NCI-H774 (cell line): Measurements from ENCODE around the gene MOB1B.
"Not testable (repeated sequence)": the region's sequence is repeated elsewhere in the genome, so short reads cannot be mapped to it uniquely, and the experiment has no call there.

Experiments used
- DNase-seq: peaks from one replicate; lab custom pipeline; 2025; lab: John Stamatoyannopoulos, UW

Gene MOB1B

DNA sequence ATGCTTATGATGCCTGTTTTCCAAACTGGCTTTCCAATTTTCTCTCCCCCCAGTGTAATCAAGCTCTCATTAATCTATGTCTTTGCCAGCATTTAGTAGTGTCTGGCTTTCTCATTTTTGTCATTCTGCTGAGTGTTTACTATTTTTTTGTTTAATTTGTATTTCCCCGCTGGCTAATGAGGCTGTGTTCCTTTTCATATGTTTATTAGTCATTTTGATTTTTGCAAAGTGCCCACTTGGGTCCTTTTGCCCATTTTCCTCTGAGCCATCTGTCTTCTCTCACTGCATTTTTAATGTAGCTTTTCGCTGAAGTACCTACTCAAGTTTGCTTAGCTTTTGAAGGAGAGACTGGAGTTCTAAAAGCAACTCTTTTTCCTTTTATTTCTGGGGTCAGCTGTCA lies 106.0 kb downstream of the MOB1B start:
- no peak for DNase-seq

DNA sequence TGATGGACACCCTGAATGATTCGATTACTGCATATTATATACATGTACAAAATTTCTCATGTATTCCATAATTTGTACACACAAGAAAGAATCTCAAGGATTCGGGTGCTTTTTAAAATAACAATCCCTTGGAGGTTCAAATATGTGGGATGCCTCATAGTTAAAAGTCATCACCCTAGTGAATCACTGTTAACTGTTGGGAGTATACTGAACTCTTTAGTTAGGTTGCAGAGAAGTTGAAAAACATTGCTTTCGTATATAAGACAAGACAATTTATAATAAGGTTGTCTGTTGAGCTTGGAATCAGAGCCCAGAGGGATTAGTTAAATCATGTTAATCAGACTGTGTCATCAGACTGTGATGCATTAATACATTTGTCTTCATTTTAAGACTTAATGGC lies 106.9 kb downstream of the MOB1B start:
- no peak for DNase-seq

DNA sequence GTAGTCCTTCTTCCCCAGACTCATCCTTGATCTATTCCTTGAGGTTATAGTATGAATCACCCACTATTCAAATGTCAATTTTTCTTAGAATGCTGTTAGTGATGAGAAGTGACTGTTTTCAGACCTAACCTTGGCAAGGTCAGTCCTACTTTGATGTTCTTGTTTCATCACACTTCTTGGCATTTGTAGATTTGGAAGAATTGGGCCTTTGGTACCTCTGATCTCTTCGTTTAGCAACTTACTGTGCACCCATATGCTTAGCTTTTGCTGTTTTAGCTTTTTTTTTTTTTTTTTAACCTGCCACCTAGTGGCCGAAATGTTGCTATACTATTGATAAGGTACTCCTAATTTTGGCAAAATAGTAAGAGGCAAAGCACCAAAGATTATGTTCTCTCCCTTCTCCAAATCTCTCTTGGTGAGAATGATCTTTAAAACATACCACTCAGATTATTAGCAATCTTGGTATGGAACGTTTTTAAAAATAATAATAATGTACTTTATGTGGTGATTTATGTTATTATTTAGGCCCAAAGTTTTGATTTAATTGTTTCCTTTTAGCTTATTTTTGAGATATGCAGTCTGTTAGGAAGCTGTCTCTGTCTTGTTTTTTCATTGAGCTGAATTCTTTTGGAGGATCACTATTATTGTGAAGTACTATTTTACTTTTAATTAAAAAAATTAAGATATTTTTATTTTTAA lies 107.9 kb downstream of the MOB1B start:
- peak; percentile 19 for DNase-seq

DNA sequence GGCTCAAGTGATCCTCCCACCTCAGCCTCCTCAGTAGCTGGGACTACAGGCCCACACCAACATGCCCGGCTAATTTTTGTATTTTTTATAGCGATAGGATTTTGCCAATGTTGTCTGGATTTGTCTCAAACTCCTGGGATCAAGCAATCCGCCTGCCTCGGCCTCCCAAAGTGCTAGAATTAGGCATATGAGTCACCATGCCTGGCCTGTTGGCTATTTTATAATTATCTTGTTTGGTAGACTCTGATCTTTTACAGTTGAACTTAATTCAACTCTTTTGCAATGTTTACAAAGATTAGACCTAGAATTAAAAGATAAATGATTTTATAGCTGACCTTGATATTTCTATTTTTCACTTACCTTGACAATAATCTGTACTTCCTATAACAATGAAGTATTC lies 109.3 kb downstream of the MOB1B start:
- DNase-seq = no peak

DNA sequence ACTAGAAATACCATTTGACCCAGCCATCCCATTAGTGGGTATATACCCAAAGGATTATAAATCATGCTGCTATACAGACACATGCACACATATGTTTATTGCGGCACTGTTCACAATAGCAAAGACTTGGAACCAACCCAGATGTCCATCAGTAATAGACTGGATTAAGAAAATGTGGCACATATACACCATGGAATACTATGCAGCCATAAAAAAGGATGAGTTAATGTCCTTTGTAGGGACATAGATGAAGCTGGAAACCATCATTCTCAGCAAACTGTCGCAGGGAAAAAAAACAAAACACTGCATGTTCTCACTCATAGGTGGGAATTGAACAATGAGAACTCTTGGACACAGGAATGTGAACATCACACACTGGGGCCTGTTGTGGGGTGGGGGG lies 115.2 kb downstream of the MOB1B start:
- DNase-seq = not testable (repeated sequence)

DNA sequence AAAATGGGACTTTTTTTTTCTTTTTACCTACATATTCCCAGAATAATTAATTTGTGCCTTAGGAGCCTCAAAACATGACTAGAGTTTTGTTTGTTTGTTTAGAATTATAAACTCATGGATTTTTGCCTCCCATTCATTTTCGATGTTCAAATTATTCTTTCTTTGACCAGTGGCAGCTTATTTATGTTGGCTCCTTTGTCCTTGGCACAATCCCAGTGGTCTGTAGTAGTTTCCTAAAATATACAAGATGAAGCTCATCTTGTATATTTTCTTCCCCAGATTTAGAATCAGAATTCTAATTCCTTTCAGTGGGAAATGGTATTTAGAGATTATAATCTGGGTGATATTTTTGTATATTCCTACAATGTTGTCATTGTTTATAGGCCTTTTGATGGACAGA lies 118.4 kb downstream of the MOB1B start:
- no peak for DNase-seq

DNA sequence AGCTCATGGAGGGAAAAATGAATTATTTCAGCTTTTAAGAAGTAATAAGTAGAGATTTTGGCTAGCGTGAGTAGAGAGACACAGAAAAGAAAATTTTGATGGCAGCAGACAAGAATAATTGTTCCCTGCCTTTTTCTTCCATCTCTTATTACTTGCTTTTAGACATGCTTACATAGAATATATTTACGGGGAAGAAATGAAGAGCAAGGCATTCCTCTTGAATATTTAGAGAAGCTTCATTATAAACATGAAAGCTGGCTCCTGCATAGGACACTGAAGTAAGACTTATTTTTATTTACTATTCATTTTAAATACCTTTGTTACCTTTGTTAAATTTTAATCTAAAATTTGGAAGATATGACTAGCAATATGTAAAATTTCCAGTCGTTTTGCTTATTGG lies 123.5 kb downstream of the MOB1B start:
- DNase-seq = no peak

DNA sequence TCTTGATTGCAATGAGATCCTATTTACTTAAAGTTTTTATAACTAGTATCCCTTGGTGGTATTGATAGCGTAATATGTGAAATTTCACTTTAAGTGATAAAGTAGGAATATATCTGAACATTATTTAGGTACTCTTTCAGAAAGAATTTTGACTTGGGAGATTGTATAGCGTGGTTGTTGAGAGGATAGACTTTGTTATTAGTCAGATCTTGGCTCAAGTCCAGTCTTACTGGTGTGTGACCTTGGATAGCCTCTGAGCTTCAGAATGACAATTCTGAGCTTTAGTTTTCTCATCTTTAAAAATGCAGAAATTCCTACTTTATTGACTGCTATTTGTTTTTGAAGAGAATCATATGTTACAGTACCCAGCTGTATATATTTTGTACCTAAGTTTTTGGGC lies 123.9 kb downstream of the MOB1B start:
- no peak for DNase-seq

DNA sequence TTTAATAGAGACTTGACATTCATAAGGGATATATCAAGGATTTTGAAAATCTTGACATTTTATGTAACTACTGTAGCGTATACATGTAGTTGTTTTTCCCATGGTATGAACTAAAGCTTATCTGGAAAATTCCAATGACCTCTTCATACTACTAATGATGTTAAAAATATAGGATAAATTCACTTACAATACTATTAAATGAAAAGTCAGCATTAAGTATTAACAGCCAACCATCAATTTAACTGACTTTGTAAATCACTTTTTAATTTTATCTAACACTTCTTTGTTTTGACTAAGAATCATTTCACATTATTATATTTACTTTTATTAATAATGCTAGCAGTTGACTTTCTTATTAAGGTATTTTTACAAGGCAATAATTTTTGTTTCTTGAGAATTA lies 125.4 kb downstream of the MOB1B start:
- DNase-seq = no peak

DNA sequence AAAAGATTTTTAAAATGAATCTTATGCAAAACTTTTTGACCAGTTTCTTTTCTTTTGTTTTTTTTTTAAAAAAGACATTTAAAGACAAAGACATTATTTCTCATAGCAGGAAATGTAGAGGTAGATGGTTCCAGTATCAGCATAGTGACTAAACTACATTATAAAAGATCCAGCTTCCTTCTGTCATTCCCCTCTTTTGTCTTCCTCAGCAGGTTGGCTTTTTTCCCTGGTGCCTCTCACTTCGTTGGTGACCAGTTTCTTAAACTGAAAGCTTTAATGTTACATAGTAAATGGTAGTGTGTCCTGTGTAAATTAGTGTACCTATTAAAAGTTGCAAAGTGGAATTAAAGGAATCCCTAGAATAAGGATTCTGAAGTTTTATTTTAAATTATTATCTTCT lies 127.3 kb downstream of the MOB1B start:
- DNase-seq = no peak

DNA sequence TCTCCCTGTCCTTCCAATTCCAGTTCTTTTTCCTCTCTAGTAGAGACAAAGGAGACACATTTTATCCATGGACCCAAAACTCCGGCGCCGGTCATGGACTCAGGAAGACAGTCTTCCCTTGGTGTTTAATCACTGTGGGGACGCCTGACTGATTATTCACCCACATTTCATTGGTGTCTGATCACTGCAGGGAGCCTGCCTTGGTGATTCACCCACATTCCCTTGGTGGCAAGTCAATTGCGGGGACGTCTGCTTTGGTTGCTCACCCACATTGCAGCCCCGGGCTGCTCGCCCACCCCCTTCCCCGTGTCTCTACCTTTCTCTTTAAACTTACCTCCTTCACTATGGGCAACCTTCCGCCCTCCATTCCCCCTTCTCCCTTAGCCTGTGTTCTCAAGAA lies 129.9 kb downstream of the MOB1B start:
- DNase-seq = not testable (repeated sequence)
